Ascending aorta (tissue), 2 donors: ENCODE measurements around the gene TRIM63. TPM values are rescaled to one million over a fixed set of nuclear protein-coding genes. Genes with fewer than 3 reads are reported as not detected.

Experiments used
- DNase-seq, 2 donors: peaks; one replicate each; pipeline ENCODE4 v3.0.0-alpha.2; 2019; ENCODE audit warnings: low spot score in 2 of 2
- H3K27ac ChIP-seq, 2 donors: fragments of 200-600 bp; sonication (generic); one replicate each; pipeline ENCODE4 v1.5.1; 2016 to 2017; ENCODE audit warnings: mild to moderate bottlenecking in 1 of 2
- H3K27me3 ChIP-seq: fragments of 200-600 bp; sonication (generic); one replicate; pipeline ENCODE4 v1.5.1; 2017
- H3K36me3 ChIP-seq, 2 donors: fragments of 200-600 bp; sonication (generic); one replicate each; pipeline ENCODE4 v1.5.1; 2016
- H3K4me1 ChIP-seq, 2 donors: fragments of 200-600 bp; sonication (generic); one replicate each; pipeline ENCODE4 v1.5.1; 2016 to 2017; ENCODE audit warnings: mild to moderate bottlenecking in 1 of 2
- H3K4me3 ChIP-seq, 2 donors: fragments of 200-600 bp; sonication (generic); one replicate each; pipeline ENCODE4 v1.5.1; 2016 to 2017; ENCODE audit warnings: mild to moderate bottlenecking in 1 of 2
- H3K9me3 ChIP-seq, 2 donors: fragments of 200-600 bp; sonication (generic); one replicate each; pipeline ENCODE4 v1.5.1; 2016
- intact Hi-C: fragments of 100-400 bp; cut with DNase I; formaldehyde crosslinking; loops from one replicate; pipeline ENCODE4 v1.15.1; 2023
- total RNA-seq: library from RNA; depleted of rRNA; stranded (reverse); fragments of >200 nt; gene quantifications from one replicate; pipeline ENCODE4 v1.1.0, GENCODE V29; 2016
- TF ChIP-seq, protein P1 (sequence below), 3 experiments: fragments of 200-600 bp in 2 of 3; fragments of 450-650 bp in 1 of 3; sonication (generic) in 2 of 3; IDR thresholded peaks; one replicate each; pipeline ENCODE4 v1.5.1; 2016 to 2019; ENCODE audit warnings: antibody characterized with exemption in 3 of 3, mild to moderate bottlenecking in 1 of 3, moderate library complexity in 1 of 3

Gene TRIM63
- total RNA-seq, 1 donor from 2014 or later: not detected

DNA sequence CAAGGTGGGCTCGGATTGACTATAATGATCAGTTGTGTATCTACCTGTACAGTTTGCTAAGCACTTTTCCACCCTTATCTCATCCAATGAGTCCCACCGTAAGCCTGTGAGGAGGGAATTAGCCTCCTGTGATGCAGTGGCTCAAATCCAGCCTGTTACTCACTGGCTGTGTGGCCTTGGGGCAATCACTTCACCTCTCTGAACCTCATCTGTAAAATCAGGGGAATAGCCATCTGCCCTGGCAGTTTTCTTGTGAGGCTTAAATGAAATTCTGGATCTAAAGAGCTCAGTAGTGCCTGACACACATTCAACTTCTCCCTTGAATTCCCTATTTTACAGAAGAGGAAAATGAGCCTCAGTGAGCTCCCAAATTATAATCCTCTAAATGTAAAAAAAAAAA is 53.3 kb downstream of the TRIM63 start:
- no peaks in the 10 kb centered on the region for H3K4me1 ChIP-seq
- intact Hi-C loops: no loop called here
- TF ChIP-seq, protein P1, sequence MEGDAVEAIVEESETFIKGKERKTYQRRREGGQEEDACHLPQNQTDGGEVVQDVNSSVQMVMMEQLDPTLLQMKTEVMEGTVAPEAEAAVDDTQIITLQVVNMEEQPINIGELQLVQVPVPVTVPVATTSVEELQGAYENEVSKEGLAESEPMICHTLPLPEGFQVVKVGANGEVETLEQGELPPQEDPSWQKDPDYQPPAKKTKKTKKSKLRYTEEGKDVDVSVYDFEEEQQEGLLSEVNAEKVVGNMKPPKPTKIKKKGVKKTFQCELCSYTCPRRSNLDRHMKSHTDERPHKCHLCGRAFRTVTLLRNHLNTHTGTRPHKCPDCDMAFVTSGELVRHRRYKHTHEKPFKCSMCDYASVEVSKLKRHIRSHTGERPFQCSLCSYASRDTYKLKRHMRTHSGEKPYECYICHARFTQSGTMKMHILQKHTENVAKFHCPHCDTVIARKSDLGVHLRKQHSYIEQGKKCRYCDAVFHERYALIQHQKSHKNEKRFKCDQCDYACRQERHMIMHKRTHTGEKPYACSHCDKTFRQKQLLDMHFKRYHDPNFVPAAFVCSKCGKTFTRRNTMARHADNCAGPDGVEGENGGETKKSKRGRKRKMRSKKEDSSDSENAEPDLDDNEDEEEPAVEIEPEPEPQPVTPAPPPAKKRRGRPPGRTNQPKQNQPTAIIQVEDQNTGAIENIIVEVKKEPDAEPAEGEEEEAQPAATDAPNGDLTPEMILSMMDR (IDR thresholded peaks at IDR 0.05): no peak
- no peak overlapping the region for H3K4me3 ChIP-seq
- no peaks in the 10 kb centered on the region for H3K9me3 ChIP-seq
- DNase-seq: no peak
- H3K27ac ChIP-seq: no peak overlapping the region
- H3K36me3 ChIP-seq: no peaks in the 10 kb centered on the region
- H3K27me3 ChIP-seq: no peaks in the 10 kb centered on the region

GRCh38 chr1:26012864-26013263 is 54.6 kb downstream of the TRIM63 start:
- intact Hi-C loops: no loop called here
- H3K4me3 ChIP-seq: no peak overlapping the region
- H3K27me3 ChIP-seq: no peaks in the 10 kb centered on the region
- TF ChIP-seq, protein P1 (IDR thresholded peaks at IDR 0.05): no peak
- H3K9me3 ChIP-seq: no peaks in the 10 kb centered on the region
- no peak overlapping the region for H3K27ac ChIP-seq
- no peak for DNase-seq
- H3K4me1 ChIP-seq: no peaks in the 10 kb centered on the region
- H3K36me3 ChIP-seq: no peaks in the 10 kb centered on the region

GRCh38 chr1:26010825-26011224 is 56.6 kb downstream of the TRIM63 start:
- Histone ChIP-seq H3K36me3 (no peaks in the 10 kb centered on the region), H3K4me3 (no peak overlapping the region), H3K27me3 (no peaks in the 10 kb centered on the region), H3K27ac (no peak overlapping the region), H3K9me3 (no peaks in the 10 kb centered on the region), H3K4me1 (no peaks in the 10 kb centered on the region)
- TF ChIP-seq, protein P1 (IDR thresholded peaks at IDR 0.05): no peak
- intact Hi-C loops: no loop called here
- DNase-seq: no peak

DNA sequence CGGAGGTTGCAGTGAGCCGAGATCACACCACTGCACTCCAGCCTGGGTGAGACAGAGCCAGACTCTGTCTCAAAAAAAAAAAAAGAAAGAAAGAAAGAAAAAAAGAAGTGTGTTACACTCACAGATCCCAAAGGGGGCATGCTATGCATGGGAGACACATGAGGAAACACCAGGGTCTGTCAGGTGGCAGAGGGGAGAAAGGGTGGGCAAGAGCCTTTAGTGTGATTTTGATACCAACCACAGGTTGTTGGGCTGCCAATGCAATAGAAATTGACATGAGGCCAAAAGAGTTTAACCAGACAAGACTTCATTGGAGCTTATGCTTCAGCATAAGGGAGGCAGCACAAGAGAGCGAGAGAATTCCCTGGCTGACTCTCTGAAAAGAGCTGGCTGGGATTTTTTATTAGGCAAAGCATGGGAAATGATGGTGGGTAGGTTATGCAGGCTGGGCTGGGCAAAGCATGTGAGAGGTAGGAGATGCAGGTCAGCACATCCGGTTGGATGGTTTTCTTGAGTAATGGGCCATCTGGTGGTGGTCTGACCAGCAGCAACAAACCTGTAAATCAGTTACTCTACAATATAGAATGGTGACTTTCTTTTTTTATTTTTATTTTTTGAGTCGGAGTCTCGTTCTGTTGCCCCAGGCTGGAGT is 57.5 kb downstream of the TRIM63 start:
- DNase-seq: no peak
- intact Hi-C loops: no loop called here
- H3K4me3 ChIP-seq: no peak overlapping the region

DNA sequence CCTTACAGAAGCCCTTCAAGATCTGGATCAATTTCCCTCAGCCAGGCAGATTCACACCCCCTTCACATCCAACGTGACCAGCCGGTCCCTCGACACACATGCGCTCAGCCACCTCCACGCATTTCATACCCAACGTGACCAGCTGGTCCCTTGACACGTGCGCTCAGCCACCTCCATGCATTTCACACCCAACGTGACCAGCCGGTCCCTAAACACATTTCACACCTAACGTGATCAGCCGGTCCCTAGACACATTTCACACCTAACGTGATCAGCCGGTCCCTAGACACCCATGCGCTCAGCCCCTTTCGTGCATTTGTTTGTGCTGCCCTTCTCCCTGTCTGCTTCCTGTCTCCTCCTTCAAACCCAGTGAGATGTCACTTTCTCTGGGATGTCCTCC is 60.7 kb downstream of the TRIM63 start:
- Histone ChIP-seq H3K4me1 (no peaks in the 10 kb centered on the region), H3K27ac (no peak overlapping the region), H3K36me3 (no peaks in the 10 kb centered on the region), H3K4me3 (no peak overlapping the region), H3K27me3 (no peaks in the 10 kb centered on the region), H3K9me3 (no peaks in the 10 kb centered on the region)
- TF ChIP-seq, protein P1 (IDR thresholded peaks at IDR 0.05): no peak
- DNase-seq: no peak
- intact Hi-C loops: no loop called here

More for the DNA sequence above, 57.5 kb downstream of the TRIM63 start:
- Histone ChIP-seq H3K27me3 (no peaks in the 10 kb centered on the region), H3K9me3 (no peaks in the 10 kb centered on the region), H3K4me1 (no peaks in the 10 kb centered on the region), H3K27ac (no peak overlapping the region), H3K36me3 (no peaks in the 10 kb centered on the region)
- TF ChIP-seq, protein P1 (IDR thresholded peaks at IDR 0.05): no peak
